NAMALWA (cell line): Measurements from ENCODE around the gene KLHL5.
"Not testable (repeated sequence)": the region's sequence is repeated elsewhere in the genome, so short reads cannot be mapped to it uniquely, and the experiment has no call there.

Experiments
- DNase-seq: peaks from one replicate; pipeline ENCODE4 v3.0.0-alpha.2; 2015; ENCODE audit warnings: low spot score

KLHL5 gene

GRCh38 chr4:39102297-39102696 lies 40.3 kb downstream of the KLHL5 start:
- DNase-seq: no peak

- peak; percentile 17 for DNase-seq
These were observed 41.3 kb downstream of the KLHL5 start for GRCh38 chr4:39103291-39103690.

DNA sequence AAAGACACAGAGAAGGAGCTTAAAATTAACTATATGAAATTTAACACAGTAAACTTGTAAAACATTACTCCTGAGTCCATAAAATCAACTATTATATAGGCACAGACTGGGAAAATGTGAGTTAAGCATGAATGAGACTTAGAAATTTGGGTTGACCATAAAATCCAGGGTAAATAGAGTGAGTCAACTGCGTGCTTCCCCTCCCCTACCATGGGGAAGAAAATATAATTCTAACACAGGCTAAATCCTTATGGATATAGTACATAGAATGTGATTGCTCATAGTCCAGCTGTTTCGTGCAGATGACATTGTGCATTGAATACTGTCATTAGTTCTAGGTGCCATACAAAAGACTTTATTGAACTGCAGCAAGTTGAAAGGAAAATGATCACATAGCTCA lies 42.2 kb downstream of the KLHL5 start:
- DNase-seq: no peak

DNA sequence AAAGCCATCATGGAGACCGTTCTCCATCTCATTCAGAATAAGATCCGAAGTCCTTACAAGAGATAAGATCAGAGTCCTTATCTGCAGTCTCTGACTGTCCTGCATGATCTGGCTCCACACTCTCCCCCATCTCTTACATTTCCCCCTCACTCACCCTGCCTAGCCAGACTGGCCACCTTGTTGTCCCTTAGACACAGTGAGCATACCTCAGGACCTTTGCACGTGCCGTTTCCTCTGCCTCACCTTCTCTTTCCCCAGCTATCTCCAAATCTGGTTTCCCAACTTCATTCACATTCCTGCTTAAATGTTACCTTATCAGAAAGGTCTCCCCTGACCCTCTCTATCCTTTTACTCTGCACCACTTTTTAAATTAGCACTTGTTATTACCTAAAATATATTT lies 44.0 kb downstream of the KLHL5 start:
- DNase-seq: no peak

DNA sequence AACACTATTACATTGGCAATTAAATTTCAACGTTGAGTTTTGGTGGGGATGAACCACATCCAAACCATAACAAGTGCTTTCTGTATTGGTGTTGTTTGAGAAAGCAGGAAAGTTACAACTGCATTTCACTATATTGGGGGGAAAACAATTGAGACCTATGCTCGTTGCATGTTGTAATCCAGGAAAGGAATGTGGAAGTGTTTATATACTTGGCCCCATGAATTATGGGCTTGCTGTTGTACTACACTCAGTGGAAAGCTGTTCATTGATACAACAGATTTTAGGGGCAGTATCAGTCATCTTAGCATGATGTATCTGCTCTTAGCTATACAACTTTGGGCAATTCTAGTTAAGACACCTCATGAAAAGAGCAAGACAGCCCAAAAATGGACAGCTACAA lies 52.4 kb downstream of the KLHL5 start:
- no peak for DNase-seq

DNA sequence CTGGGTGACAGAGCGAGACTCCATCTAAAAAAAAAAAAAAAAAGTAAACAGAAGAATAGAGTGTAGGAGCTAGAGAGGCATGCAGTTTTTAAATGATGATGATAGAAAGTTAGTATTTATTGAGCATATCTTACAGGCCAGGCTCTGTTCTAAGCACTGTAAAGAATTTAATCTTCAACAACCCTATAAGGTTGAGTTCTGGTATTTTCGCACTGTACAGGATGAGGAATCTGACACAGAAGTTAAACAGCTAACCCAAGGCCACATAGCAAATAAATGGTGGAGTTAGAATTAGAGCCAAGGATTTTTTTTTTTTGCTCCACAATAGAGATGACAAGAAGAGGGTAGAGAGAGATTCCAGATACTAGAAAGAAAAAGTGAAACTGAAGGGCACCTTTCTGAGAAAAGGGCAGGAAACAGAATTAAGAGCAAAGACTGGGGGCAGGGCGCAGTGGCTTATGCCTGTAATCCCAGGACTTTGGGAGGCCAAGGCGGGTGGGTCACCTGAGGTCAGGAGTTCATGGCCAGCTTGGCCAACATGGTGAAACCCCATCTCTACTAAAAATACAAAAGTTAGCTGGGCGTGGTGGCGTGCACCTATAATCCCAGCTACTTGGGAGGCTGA lies 56.1 kb downstream of the KLHL5 start:
- no peak for DNase-seq

GRCh38 chr4:39120418-39120817 lies 58.4 kb downstream of the KLHL5 start:
- DNase-seq: no peak

GRCh38 chr4:39124885-39125599 lies 63.0 kb downstream of the KLHL5 start:
- peak; percentile 91 for DNase-seq

DNA sequence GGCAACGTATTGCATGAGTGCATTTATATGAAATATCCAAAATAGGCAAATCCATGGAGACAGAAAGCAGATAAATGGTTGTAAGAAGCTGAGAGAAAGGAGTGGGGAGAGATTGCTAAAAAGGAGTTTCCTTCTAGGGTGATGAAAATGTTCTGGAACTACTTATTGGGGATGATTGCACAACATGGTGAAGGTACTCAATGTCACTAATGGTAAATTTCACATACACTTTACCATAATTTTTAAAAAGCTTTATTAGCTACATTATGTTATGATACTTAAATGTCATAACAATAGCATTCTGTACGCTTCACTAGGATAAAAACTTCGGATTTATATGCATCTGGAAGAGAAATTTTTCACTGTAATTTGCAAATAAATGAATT lies 63.6 kb downstream of the KLHL5 start:
- DNase-seq: no peak

GRCh38 chr4:39126256-39127095 lies 64.4 kb downstream of the KLHL5 start:
- DNase-seq: no peak

DNA sequence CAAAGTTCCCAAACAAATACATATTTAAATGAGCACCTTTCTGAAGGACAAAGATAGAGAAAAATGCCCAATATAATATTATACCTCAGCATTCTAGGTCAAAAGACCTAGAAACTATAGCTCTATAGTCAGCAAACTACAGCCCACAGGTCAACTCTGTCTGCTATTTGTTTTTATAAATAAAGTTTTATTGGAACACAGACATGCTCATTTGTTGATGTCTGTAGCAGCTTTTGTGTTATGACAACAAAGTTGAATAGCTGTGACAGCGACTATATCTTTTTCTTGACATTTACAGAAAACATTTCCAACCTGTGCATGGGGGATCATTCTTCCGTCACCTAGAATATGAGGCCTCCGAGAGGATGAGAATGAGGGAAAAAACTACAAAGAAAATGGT lies 71.6 kb downstream of the KLHL5 start:
- DNase-seq: no peak

GRCh38 chr4:39134683-39135306 lies 72.8 kb downstream of the KLHL5 start:
- DNase-seq: peak; percentile 18

GRCh38 chr4:39138227-39138626 lies 76.2 kb downstream of the KLHL5 start:
- DNase-seq: not testable (repeated sequence)

GRCh38 chr4:39146211-39146610 lies 84.2 kb downstream of the KLHL5 start:
- no peak for DNase-seq

DNA sequence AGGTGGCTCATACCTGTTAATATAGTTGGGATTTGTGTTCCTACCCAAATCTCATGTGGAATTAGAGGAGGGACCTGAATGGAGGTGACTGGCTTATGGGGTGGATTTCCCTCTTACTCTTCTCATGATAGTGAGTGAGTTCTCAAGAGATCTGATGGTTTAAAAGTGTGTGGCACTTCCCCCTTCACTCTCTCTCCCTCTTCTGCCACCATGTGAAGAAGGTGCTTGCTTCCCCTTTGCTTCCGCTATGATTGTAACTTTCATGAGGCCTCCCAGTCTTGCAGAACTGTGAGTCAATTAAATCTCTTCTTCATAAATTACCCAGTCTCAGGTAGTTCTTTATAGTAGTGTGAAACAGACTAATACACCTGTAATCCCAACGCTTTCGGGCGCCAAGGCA lies 92.0 kb downstream of the KLHL5 start:
- no peak for DNase-seq

DNA sequence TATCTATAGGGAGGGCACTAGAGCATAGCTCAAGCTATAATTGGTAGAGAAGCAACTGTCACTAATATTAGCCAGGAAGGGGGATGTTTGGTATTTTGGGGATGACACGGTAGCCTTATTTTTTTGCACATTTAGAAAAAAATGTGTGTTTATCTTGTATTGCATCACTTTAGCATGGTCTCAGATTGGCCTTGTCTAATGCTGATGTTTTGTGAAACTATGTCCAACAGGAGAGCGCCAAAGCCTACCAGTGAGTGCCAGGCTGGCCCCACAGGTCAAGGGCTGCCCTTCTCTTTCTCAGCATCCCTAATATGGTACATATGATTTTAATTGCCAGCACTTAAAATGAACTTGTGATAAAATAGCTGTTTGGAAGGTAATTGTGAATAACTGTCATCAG lies 95.5 kb downstream of the KLHL5 start:
- DNase-seq: no peak

GRCh38 chr4:39166177-39166576 lies 104.1 kb downstream of the KLHL5 start:
- DNase-seq: peak; percentile 83

DNA sequence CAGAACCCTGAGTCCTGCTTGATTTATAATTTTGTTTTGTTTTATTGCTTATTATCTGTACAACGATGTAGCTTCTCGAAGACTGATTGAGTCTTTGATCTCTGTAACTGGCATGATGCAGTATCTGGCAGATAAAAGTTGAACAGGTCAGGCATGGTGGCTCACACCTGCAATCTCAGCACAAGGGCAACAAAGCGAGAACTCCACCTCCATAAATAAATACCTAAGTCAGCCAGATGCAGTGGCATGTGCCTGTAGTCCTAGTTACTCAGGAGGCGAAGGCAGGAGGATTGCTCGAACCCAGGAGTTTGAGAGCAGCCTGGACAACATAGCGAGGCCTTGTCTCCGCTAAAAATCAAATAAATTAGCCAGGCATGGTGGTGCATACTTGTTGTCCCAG lies 104.6 kb downstream of the KLHL5 start:
- DNase-seq: peak; percentile 91

GRCh38 chr4:39169426-39169825 lies 107.4 kb downstream of the KLHL5 start:
- DNase-seq: no peak

DNA sequence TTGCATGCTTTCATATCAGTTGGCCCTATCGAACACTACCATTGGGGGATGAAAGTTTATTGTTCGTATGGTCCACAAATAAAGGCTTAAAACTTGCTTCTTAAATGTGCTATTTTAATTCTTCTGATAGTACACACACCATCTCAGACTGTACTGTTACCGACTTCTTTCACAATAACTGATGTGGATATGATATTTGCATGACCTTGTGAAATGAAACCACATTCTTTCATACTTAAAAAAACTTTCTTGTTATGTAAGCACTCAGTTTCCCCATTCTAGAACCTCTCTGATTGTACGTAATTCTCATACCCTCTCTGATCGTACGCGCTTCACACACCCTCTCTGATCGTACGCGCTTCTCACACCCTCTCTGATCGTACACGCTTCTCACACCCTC lies 108.3 kb downstream of the KLHL5 start:
- DNase-seq: no peak
